ENCODE results near the gene VSTM2L.

The VSTM2L gene

GRCh38 chr20:37991908-37992307, 89.0 kb downstream of the VSTM2L start:
- no peak overlapping the region for H3K4me3 ChIP-seq (replicated peaks in 1 of 2; ENCODE audit: low read depth in 2 of 2, low read length in 2 of 2)
- no peak for TF ChIP-seq CTCF (IDR thresholded peaks at IDR 0.05; ENCODE audit: low read depth, low read length)
- DNase-seq (ENCODE audit: low read depth in 2 of 2), result no peak

- no peak overlapping the region for H3K4me3 ChIP-seq (replicated peaks in 1 of 2; ENCODE audit: low read depth in 2 of 2, low read length in 2 of 2)
- TF ChIP-seq CTCF (IDR thresholded peaks at IDR 0.05; ENCODE audit: low read depth, low read length), result peak; percentile 51
- peak; percentile 80 to 82 for DNase-seq (ENCODE audit: low read depth in 2 of 2)
These were observed 90.0 kb downstream of the VSTM2L start for GRCh38 chr20:37992802-37993409.

- no peak for TF ChIP-seq CTCF (IDR thresholded peaks at IDR 0.05; ENCODE audit: low read depth, low read length)
- no peak overlapping the region for H3K4me3 ChIP-seq (replicated peaks in 1 of 2; ENCODE audit: low read depth in 2 of 2, low read length in 2 of 2)
- peak; percentile 39 to 88 for DNase-seq (ENCODE audit: low read depth in 2 of 2)
These were observed 91.6 kb downstream of the VSTM2L start for GRCh38 chr20:37994512-37994911.

Data from cardiac fibroblast (primary cell).